ENCODE measurements around the gene CORO7.

The CORO7 gene

DNA sequence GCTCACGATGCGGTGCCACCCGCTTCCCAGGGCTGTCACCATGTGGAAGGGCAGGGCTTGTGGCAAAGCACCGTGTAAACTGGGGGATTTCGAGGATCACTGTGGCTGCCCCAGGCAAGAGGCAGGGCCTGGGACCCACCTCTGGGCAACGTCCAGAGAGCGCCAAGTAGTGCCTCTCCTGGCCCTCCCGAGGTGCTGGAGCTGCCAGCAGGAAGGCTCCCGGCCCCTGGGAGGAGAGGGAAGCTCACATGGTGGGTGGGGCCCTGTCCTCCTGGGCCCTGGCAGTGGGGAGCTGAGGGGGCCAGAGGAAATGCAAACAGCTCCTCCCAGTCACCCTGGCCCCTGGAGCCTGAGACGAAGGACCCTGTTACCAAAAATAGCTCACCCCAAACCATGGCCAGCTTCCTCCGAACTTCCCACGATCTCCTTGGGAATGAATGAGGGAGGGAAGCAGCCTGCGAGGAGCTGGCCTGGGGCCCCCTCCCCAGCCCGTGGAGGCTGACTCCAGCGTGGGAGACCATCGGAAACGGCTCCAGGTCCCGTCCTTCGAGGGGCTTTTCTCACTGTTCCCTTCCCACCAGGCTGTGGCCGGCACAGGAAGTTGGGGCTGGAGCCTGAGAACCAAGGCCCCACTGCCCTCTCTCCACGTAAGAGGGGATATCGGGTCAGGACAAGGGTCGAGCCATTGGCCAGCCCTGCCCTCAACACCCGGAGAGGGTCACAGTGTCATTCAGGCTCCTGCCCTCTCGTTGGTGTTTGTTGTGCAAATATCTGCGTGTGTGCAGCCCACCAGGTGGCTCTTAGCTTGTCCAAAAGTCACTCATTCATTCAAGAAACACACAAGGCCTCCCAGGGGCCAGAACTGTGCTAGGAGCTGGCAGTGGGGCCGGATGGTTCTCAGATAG is 27.1 kb downstream of the CORO7 start:
- TF ChIP-seq CTCF (IDR thresholded peaks at IDR 0.05; ENCODE audit: insufficient read depth, low read length, poor library complexity, severe bottlenecking): no peak
- H3K36me3 ChIP-seq (ENCODE audit: control insufficient read depth, insufficient read depth, low read length): peaks cover 37% of the 10 kb centered on the region
- DNase-seq (ENCODE audit: extremely low read depth, insufficient read length): no peak

GRCh38 chr16:4388271-4389021 is 27.9 kb downstream of the CORO7 start:
- Histone ChIP-seq H3K36me3 (ENCODE audit: control insufficient read depth, insufficient read depth, low read length) (peaks cover 43% of the 10 kb centered on the region), H3K4me3 (replicated peaks; ENCODE audit: low read depth, low read length) (no peak overlapping the region), H3K27me3 (replicated peaks; ENCODE audit: control insufficient read depth, insufficient read depth, low read length) (no peaks in the 10 kb centered on the region)
- no peak for TF ChIP-seq CTCF (IDR thresholded peaks at IDR 0.05; ENCODE audit: insufficient read depth, low read length, poor library complexity, severe bottlenecking)
- DNase-seq (ENCODE audit: extremely low read depth, insufficient read length): no peak

More for the DNA sequence above, 27.1 kb downstream of the CORO7 start:
- Histone ChIP-seq H3K4me3 (replicated peaks; ENCODE audit: low read depth, low read length) (no peak overlapping the region), H3K27me3 (replicated peaks; ENCODE audit: control insufficient read depth, insufficient read depth, low read length) (no peaks in the 10 kb centered on the region)

- H3K4me3 ChIP-seq (replicated peaks; ENCODE audit: low read depth, low read length): no peak overlapping the region
- peaks cover 41% of the 10 kb centered on the region for H3K36me3 ChIP-seq (ENCODE audit: control insufficient read depth, insufficient read depth, low read length)
- TF ChIP-seq CTCF (IDR thresholded peaks at IDR 0.05; ENCODE audit: insufficient read depth, low read length, poor library complexity, severe bottlenecking): no peak
- DNase-seq (ENCODE audit: extremely low read depth, insufficient read length): no peak
- no peaks in the 10 kb centered on the region for H3K27me3 ChIP-seq (replicated peaks; ENCODE audit: control insufficient read depth, insufficient read depth, low read length)
Measured at GRCh38 chr16:4387781-4388180, 28.6 kb downstream of the CORO7 start.

GRCh38 chr16:4386951-4387565 is 29.3 kb downstream of the CORO7 start:
- H3K4me3 ChIP-seq (replicated peaks; ENCODE audit: low read depth, low read length): no peak overlapping the region
- H3K27me3 ChIP-seq (replicated peaks; ENCODE audit: control insufficient read depth, insufficient read depth, low read length): no peaks in the 10 kb centered on the region
- no peak for DNase-seq (ENCODE audit: extremely low read depth, insufficient read length)
- TF ChIP-seq CTCF (IDR thresholded peaks at IDR 0.05; ENCODE audit: insufficient read depth, low read length, poor library complexity, severe bottlenecking): no peak
- peaks cover 42% of the 10 kb centered on the region for H3K36me3 ChIP-seq (ENCODE audit: control insufficient read depth, insufficient read depth, low read length)

DNA sequence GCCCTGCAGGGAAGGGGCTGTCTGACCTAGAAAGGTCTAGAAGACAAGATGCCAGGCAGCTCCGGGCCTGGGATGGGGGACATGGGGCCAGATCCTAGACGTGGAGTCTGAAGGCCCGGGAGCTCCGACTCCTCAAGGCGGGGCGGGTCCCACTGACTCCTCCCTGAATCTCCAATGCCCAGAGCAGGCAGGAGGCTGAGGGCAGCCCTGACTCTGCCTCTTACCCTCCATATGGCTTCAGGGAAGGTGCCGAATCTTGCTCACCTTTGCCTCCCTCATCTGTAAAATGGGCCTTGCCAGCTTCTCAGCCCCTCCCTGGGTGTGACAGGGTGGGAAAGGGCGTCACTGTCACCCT is 30.0 kb downstream of the CORO7 start:
- no peak for DNase-seq (ENCODE audit: extremely low read depth, insufficient read length)
- no peak for TF ChIP-seq CTCF (IDR thresholded peaks at IDR 0.05; ENCODE audit: insufficient read depth, low read length, poor library complexity, severe bottlenecking)
- H3K4me3 ChIP-seq (replicated peaks; ENCODE audit: low read depth, low read length): no peak overlapping the region
- peaks cover 43% of the 10 kb centered on the region for H3K36me3 ChIP-seq (ENCODE audit: control insufficient read depth, insufficient read depth, low read length)
- no peaks in the 10 kb centered on the region for H3K27me3 ChIP-seq (replicated peaks; ENCODE audit: control insufficient read depth, insufficient read depth, low read length)

All from GM06990 (cell line).